Fibroblast of the aortic adventitia (primary cell): ENCODE measurements around the gene IL17RA. TPM values are rescaled to one million over a fixed set of nuclear protein-coding genes. Genes with fewer than 3 reads are reported as not detected.

Experiments used
- DNase-seq: peaks from one replicate; pipeline ENCODE4 v3.0.0-alpha.2; 2010; ENCODE audit warnings: low read depth
- H3K4me3 ChIP-seq: 2 replicates; pipeline ENCODE4 v1.5.1; 2011; ENCODE audit warnings: low read depth, mild to moderate bottlenecking, control low read depth, low read length, moderate library complexity
- CTCF ChIP-seq: IDR thresholded peaks from 2 replicates; pipeline ENCODE4 v1.5.1; 2011; ENCODE audit warnings: mild to moderate bottlenecking, low read length, control low read depth, inconsistent platforms; ENCODE audit not compliant: insufficient read depth
- total RNA-seq: library from RNA; depleted of rRNA; stranded (reverse); fragments of >200 nt; gene quantifications from 2 replicates; pipeline ENCODE4 v1.2.3, GENCODE V29; 2012; ENCODE audit warnings: low replicate concordance

The IL17RA gene
- total RNA-seq, 1 donor, result 5.2 TPM

- H3K4me3 ChIP-seq, result no peak overlapping the region
- DNase-seq, result no peak
- TF ChIP-seq CTCF, result no peak
These were observed 20.2 kb upstream of the IL17RA start for GRCh38 chr22:17064498-17065100.

- no peak overlapping the region for H3K4me3 ChIP-seq
- no peak for DNase-seq
- no peak for TF ChIP-seq CTCF
These were observed 19.4 kb upstream of the IL17RA start for GRCh38 chr22:17065433-17065832.

- TF ChIP-seq CTCF, result no peak
- DNase-seq, result no peak
- H3K4me3 ChIP-seq, result no peak overlapping the region
These were observed 11.9 kb upstream of the IL17RA start for GRCh38 chr22:17072877-17073276.

- no peak for TF ChIP-seq CTCF
- no peak for DNase-seq
- no peak overlapping the region for H3K4me3 ChIP-seq
These were observed 10.2 kb upstream of the IL17RA start for GRCh38 chr22:17074648-17075002.

GRCh38 chr22:17077255-17077654, 7.5 kb upstream of the IL17RA start:
- no peak for TF ChIP-seq CTCF
- H3K4me3 ChIP-seq, result no peak overlapping the region
- peak; percentile 55 for DNase-seq

- no peak overlapping the region for H3K4me3 ChIP-seq
- DNase-seq, result no peak
- TF ChIP-seq CTCF, result no peak
These were observed 5.2 kb upstream of the IL17RA start for GRCh38 chr22:17079572-17079971.

GRCh38 chr22:17083255-17083654, 1.5 kb upstream of the IL17RA start:
- DNase-seq, result no peak
- TF ChIP-seq CTCF, result no peak

More at GRCh38 chr22:17083255-17083654, 1.5 kb upstream of the IL17RA start:
- no peak overlapping the region for H3K4me3 ChIP-seq
